Brain microvascular endothelial cell (primary cell): ENCODE results near the gene DKKL1.
A peak's percentile ranks its signal among the peaks of the same experiment; 100 is the strongest.

Experiments
- DNase-seq: peaks from one replicate; pipeline ENCODE4 v3.0.0-alpha.2; 2020
- H3K27ac ChIP-seq: fragments of 250-450 bp; sonication (Bioruptor Pico); 2 replicates; pipeline ENCODE4 v1.5.1; 2020; ENCODE audit warnings: mild to moderate bottlenecking, moderate library complexity
- H3K27me3 ChIP-seq: fragments of 250-450 bp; sonication (Bioruptor Pico); replicated peaks from 2 replicates; pipeline ENCODE4 v1.5.1; 2020; ENCODE audit warnings: mild to moderate bottlenecking
- H3K36me3 ChIP-seq: fragments of 250-450 bp; sonication (Bioruptor Pico); replicated peaks from 2 replicates; pipeline ENCODE4 v1.5.1; 2020; ENCODE audit warnings: mild to moderate bottlenecking
- H3K4me3 ChIP-seq: 2 replicates; pipeline ENCODE4 v1.5.1; 2011; ENCODE audit warnings: low read depth, mild to moderate bottlenecking, control low read depth, low read length, moderate library complexity
- in situ Hi-C: cut with HindIII; loops from 2 replicates; pipeline ENCODE4 v1.10.0; 2017; ENCODE audit warnings: low sequenced_read_pairs, low pct_ligation_motif_present
- TF ChIP-seq, protein P1 (sequence below): IDR thresholded peaks from 2 replicates; pipeline ENCODE4 v1.5.1; 2011; ENCODE audit warnings: low read depth, mild to moderate bottlenecking, moderate library complexity, low read length, control low read depth, inconsistent platforms; ENCODE audit errors: missing control alignments

DKKL1 gene

DNA sequence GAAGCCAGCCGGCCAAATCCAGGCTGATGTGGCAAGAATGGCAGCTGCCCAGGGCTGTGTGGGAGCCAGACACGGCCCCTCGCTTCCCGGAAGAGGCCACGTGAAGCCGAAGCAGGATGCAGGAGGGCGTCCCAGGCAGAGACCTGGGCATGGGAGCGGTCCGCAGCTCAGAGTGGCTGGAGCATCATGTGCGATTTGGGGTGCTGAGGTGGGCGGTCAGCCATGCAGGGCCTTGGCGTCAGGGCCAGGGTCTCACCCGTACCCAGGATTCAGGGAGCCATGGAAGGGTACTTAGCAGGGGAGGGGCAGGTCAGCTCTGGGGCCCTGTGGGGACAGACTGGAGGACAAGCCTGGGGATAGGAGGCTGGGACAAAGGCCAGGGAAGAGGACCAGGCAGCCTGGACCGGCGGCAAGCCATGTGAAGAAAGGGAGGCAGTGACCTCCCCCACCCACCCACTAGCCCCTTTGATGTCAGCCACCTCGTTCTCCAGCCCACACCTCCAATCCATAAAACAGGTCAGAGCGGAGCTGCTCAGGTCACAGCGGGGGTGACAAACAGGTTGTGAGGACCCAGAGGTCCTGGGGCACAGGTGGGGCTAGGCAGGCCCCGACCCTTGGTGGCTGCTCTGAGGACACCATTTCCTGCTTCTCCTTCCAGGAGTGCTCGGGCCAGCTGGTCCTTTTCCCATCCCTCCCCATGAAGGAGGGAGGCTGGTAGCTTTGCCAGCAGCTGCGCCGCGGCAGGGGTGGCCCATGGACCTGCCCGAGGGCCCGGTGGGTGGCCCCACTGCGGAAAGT is 26.7 kb downstream of the DKKL1 start:
- DNase-seq: no peak
- in situ Hi-C loops: no loop called here
- H3K27me3 ChIP-seq: peaks cover 7% of the 10 kb centered on the region
- H3K27ac ChIP-seq: no peak overlapping the region
- no peak overlapping the region for H3K4me3 ChIP-seq
- H3K36me3 ChIP-seq: no peaks in the 10 kb centered on the region
- TF ChIP-seq, protein P1, sequence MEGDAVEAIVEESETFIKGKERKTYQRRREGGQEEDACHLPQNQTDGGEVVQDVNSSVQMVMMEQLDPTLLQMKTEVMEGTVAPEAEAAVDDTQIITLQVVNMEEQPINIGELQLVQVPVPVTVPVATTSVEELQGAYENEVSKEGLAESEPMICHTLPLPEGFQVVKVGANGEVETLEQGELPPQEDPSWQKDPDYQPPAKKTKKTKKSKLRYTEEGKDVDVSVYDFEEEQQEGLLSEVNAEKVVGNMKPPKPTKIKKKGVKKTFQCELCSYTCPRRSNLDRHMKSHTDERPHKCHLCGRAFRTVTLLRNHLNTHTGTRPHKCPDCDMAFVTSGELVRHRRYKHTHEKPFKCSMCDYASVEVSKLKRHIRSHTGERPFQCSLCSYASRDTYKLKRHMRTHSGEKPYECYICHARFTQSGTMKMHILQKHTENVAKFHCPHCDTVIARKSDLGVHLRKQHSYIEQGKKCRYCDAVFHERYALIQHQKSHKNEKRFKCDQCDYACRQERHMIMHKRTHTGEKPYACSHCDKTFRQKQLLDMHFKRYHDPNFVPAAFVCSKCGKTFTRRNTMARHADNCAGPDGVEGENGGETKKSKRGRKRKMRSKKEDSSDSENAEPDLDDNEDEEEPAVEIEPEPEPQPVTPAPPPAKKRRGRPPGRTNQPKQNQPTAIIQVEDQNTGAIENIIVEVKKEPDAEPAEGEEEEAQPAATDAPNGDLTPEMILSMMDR: no peak

DNA sequence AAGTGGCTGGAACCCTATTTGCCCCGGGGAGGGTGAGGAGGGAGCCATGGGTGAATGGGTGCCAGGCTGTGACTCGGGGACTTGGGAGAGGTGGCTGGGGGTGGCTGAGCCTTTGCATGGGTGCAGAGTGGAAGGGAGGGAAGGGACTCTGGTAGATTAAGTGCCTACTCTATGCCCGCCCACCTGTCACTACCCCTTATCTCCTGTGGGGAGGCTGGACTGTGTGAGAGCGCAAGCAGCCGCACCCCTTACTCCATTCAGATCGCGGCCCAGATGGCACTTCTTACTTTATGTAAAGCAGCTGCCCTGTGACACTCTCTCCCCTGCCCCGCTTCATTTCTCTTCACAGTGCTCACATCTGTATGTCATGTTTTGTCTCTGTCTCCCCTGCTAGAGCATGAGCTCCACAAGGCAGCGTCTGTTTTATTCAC is 27.3 kb downstream of the DKKL1 start:
- H3K4me3 ChIP-seq: no peak overlapping the region
- H3K27me3 ChIP-seq: peaks cover 7% of the 10 kb centered on the region
- in situ Hi-C loops: no loop called here
- H3K36me3 ChIP-seq: no peaks in the 10 kb centered on the region
- no peak overlapping the region for H3K27ac ChIP-seq
- TF ChIP-seq, protein P1: no peak
- no peak for DNase-seq

DNA sequence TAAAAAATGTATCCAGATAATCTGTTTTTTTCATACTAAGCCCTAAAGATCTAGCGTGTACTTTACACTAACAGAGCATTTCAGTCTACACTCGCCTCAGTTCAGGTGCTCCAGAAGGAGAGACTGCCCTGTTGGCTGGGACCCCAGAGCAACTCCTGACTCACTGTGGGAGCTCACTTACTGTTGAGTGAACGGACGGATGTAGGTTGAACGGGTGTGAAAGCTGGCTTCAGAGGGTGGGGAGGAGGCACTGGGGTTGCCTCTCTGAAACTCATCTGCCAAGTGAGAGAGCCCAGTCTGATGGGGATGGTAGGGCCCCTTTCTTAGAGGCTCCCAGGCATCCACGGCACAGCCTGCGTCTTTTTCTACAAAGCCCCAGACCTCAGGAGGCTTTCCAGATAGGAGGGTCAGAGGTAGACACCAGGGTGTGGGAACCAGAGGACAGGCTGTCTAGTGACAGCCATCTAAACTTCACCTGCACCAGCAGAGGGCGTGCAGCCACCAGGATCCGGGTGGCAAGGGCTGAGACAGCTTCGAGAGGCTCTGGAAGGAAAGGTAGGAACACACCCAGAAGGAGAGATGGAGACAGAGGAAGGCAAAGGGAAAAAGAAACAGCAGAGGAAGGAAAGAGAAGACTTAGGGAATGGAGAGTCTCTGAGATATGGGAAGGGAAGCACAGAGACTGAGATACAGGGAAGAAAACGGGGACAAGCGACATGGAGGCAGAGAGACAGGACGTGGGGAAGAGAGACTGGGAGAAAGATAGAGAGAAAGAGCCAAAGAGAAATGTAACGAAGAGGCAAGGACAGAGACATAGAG is 28.1 kb downstream of the DKKL1 start:
- DNase-seq: peak; percentile 38
- TF ChIP-seq, protein P1: peak; percentile 93
- Histone ChIP-seq H3K27ac (no peak overlapping the region), H3K27me3 (peaks cover 7% of the 10 kb centered on the region), H3K4me3 (no peak overlapping the region), H3K36me3 (no peaks in the 10 kb centered on the region)
- in situ Hi-C loops: no loop called here

DNA sequence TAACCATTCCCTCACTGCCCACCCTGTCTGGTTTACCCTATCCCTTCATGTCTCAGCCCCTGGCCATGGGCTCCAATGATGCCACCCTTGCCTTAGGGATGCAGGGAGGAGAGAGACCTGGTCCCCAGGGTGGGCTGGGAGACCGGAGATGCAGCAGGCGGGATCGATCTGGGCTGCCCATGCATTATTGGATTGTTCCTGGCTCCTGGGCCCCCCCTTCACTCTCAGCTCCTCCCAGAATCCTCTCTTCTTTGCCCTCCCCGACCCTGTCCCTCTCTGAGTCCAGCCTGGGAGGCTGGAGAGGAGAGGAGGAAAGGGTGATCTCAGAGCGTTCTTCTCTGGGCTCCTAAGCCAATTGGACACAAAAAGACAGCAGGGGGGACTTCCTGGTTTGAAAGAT is 30.2 kb downstream of the DKKL1 start:
- DNase-seq: no peak
- Histone ChIP-seq H3K4me3 (no peak overlapping the region), H3K27me3 (peaks cover 7% of the 10 kb centered on the region), H3K27ac (no peak overlapping the region), H3K36me3 (no peaks in the 10 kb centered on the region)
- in situ Hi-C loops: no loop called here
- TF ChIP-seq, protein P1: no peak

DNA sequence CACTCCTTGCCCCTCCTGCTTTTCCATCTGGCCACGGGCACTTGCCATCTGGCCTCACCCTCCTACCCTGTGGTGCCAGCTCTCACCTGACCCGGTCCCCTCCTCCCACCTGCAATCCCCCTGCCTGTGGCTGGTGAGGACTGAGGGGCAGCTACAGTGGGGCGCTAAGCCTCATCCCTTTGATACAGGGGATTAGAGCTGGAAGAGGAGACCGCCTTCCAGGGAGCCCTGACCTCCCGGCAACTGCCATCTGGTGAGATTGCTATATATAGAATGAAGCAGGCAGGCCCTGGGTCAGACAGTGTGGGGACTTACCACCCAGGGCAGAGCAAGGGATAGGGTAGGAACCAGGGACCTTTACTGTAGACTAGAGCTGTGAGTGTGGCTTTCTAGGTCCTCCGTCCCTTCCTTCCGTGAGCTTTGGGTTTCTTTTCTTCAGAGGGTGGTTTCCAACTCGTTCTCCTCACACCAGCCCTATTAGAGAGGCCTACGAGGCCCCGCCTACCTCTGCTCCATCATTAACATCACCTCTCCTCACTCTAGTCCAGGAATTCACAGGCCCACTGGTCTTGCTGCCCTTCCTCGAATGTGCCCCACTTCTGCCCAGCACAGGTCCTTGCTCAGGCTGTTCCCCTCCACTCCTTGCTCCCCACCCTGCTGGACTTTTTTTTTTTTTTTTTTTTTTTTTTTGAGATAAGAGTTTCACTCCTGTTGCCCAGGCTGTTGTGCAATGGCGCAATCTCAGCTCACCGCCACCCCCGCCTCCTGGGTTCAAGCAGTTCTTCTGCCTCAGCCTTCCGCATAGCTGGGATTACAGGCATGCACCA is 32.1 kb downstream of the DKKL1 start:
- TF ChIP-seq, protein P1: no peak
- in situ Hi-C loops: no loop called here
- no peak overlapping the region for H3K4me3 ChIP-seq
- peaks cover 7% of the 10 kb centered on the region for H3K27me3 ChIP-seq
- DNase-seq: no peak
- H3K36me3 ChIP-seq: no peaks in the 10 kb centered on the region
- no peak overlapping the region for H3K27ac ChIP-seq
